Measurements from ENCODE around the gene TLE3. TPM values are rescaled to one million over a fixed set of nuclear protein-coding genes. Genes with fewer than 3 reads are reported as not detected.
A peak's percentile ranks its signal among the peaks of the same experiment; 100 is the strongest.

Gene TLE3
- polyA plus RNA-seq, 3 donors, result 12.8 to 117 (median 23.6) TPM

DNA sequence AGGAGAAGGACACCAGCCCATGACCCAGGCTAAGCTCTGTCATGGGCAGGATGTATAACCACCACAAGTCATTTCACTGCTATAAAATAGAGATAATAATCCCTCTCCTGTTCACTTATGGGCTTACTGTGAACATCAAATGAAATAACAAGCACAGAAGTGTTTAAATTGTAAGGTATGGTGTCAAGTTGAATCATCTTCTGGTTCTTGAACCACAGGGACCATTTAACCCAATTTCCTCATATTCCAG, 44.3 kb upstream of the TLE3 start:
- peaks cover 2 to 11% (median 5%) of the 10 kb centered on the region in 7 donors for H3K9me3 Mint-ChIP-seq
- DNase-seq, result no peak
- Histone ChIP-seq H3K4me3 (replicated peaks in 1 of 3; ENCODE audit: low read depth in 2 of 3, low read length in 3 of 3) (peak overlapping the region in 1 of 3 experiments; percentile 36), H3K9me3 (replicated peaks in 1 of 2; ENCODE audit: control insufficient read depth in 1 of 2, insufficient read depth in 1 of 2, low read length in 2 of 2) (peaks cover 0 to 3% of the 10 kb centered on the region in 2 donors), H3K36me3 (replicated peaks in 1 of 2; ENCODE audit: control insufficient read depth in 1 of 2, insufficient read depth in 2 of 2, low read length in 2 of 2) (no peaks in the 10 kb centered on the region), H3K9ac (ENCODE audit: insufficient read depth, low read length, poor library complexity, severe bottlenecking) (peak overlapping the region; percentile 41), H3K27me3 (ENCODE audit: control insufficient read depth in 2 of 2, insufficient read depth in 2 of 2, low read length in 2 of 2) (no peaks in the 10 kb centered on the region), H3K79me2 (ENCODE audit: insufficient read depth, low read length) (no peaks in the 10 kb centered on the region), H3K4me1 (ENCODE audit: control insufficient read depth in 1 of 2, insufficient read depth in 2 of 2, low read length in 2 of 2) (peaks cover 36 to 39% of the 10 kb centered on the region in 2 donors), H2AFZ (ENCODE audit: insufficient read depth, low read depth, low read length, poor library complexity, severe bottlenecking) (no peak overlapping the region), H3K27ac (ENCODE audit: low read depth in 1 of 2, low read length in 2 of 2) (peak overlapping the region; percentile 75 to 89), H3K4me2 (replicated peaks; ENCODE audit: extremely low read depth, low read length, poor library complexity, severe bottlenecking) (peak overlapping the region; percentile 70), H4K20me1 (ENCODE audit: insufficient read depth, low read length) (no peaks in the 10 kb centered on the region)
- peak overlapping the region; percentile 42 to 47 for H3K4me3 Mint-ChIP-seq
- H3K36me3 Mint-ChIP-seq, result peaks cover 4 to 16% of the 10 kb centered on the region in 2 donors
- peaks cover 19 to 30% (median 20%) of the 10 kb centered on the region in 3 donors for H3K27me3 Mint-ChIP-seq (ENCODE audit: low read depth in 3 of 3)
- peak overlapping the region; percentile 94 to 98 (median 97) for H3K27ac Mint-ChIP-seq
- TF ChIP-seq, protein P1, sequence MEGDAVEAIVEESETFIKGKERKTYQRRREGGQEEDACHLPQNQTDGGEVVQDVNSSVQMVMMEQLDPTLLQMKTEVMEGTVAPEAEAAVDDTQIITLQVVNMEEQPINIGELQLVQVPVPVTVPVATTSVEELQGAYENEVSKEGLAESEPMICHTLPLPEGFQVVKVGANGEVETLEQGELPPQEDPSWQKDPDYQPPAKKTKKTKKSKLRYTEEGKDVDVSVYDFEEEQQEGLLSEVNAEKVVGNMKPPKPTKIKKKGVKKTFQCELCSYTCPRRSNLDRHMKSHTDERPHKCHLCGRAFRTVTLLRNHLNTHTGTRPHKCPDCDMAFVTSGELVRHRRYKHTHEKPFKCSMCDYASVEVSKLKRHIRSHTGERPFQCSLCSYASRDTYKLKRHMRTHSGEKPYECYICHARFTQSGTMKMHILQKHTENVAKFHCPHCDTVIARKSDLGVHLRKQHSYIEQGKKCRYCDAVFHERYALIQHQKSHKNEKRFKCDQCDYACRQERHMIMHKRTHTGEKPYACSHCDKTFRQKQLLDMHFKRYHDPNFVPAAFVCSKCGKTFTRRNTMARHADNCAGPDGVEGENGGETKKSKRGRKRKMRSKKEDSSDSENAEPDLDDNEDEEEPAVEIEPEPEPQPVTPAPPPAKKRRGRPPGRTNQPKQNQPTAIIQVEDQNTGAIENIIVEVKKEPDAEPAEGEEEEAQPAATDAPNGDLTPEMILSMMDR (IDR thresholded peaks at IDR 0.05), result no peak
- intact Hi-C loops (cut with micrococcal nuclease), result loop anchor here (2.0 to 10.0 kb wide), 8 partner anchors 40 to 425 kb away; partner anchors contain the start of gene TLE3 (in 1 of the 2)
- peaks cover 46% of the 10 kb centered on the region for H3K4me1 Mint-ChIP-seq

DNA sequence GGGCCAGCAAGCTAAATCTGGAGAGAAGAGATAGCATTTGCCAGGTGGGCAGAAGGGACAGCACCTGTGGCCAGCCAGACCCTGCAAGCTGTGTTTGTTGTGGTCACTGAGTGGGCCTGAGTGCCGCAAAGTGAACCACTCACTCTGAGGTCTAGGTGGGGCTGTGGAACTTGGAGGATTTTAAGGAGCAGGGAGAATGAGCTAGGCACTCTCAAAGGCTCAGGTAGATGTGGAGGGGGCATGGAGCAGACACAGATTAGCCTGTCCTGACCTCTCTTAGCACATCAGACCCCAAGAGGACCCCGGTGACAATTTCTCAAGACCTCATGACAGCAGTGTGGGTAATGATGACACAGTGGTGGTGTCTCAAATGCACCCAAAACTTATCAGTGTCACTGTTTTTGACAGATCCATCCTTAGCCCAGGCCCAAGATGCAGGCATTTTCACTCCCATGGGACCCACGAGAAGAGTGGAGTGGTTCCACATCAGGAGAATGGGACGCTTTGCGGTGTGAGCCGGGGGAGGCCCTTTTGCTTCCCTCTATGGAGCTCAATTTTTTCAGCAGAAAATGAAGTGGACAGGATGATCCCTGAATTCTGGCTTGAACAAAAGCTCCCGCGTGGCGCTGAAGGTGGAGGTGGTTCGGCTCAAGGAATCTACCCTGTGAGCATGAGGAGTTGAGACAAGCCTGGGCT, 43.8 kb upstream of the TLE3 start:
- no peaks in the 10 kb centered on the region for H3K79me2 ChIP-seq (ENCODE audit: insufficient read depth, low read length)
- peaks cover 0 to 3% of the 10 kb centered on the region in 2 donors for H3K9me3 ChIP-seq (replicated peaks in 1 of 2; ENCODE audit: control insufficient read depth in 1 of 2, insufficient read depth in 1 of 2, low read length in 2 of 2)
- Mint-ChIP-seq H3K4me1 (peaks cover 49% of the 10 kb centered on the region), H3K9me3 (peaks cover 2 to 11% (median 5%) of the 10 kb centered on the region in 7 donors), H3K4me3 (peak overlapping the region; percentile 63 to 82), H3K36me3 (peaks cover 4 to 18% of the 10 kb centered on the region in 2 donors), H3K27ac (peak overlapping the region; percentile 94 to 98 (median 97)), H3K27me3 (ENCODE audit: low read depth in 3 of 3) (peaks cover 16 to 28% (median 20%) of the 10 kb centered on the region in 3 donors)
- TF ChIP-seq, protein P1 (IDR thresholded peaks at IDR 0.05), result no peak
- no peaks in the 10 kb centered on the region for H3K27me3 ChIP-seq (ENCODE audit: control insufficient read depth in 2 of 2, insufficient read depth in 2 of 2, low read length in 2 of 2)
- H3K4me3 ChIP-seq (replicated peaks in 1 of 3; ENCODE audit: low read depth in 2 of 3, low read length in 3 of 3), result peak overlapping the region in 1 of 3 experiments; percentile 36
- peak overlapping the region; percentile 75 to 89 for H3K27ac ChIP-seq (ENCODE audit: low read depth in 1 of 2, low read length in 2 of 2)
- peak overlapping the region; percentile 64 for H3K4me2 ChIP-seq (replicated peaks; ENCODE audit: extremely low read depth, low read length, poor library complexity, severe bottlenecking)
- H2AFZ ChIP-seq (ENCODE audit: insufficient read depth, low read depth, low read length, poor library complexity, severe bottlenecking), result no peak overlapping the region
- intact Hi-C loops (cut with micrococcal nuclease), result loop anchor here (2.0 to 10.0 kb wide), 9 partner anchors 41 to 424 kb away; partner anchors contain the start of gene TLE3 (in 1 of the 2)
- no peaks in the 10 kb centered on the region for H4K20me1 ChIP-seq (ENCODE audit: insufficient read depth, low read length)
- H3K9ac ChIP-seq (ENCODE audit: insufficient read depth, low read length, poor library complexity, severe bottlenecking), result peak overlapping the region; percentile 41
- H3K4me1 ChIP-seq (ENCODE audit: control insufficient read depth in 1 of 2, insufficient read depth in 2 of 2, low read length in 2 of 2), result peaks cover 36 to 39% of the 10 kb centered on the region in 2 donors
- peak; percentile 57 to 79 (median 76) for DNase-seq
- WGBS (ENCODE audit: insufficient coverage), result 0% methylated on average over 1 of the region's 10 CpGs
- H3K36me3 ChIP-seq (replicated peaks in 1 of 2; ENCODE audit: control insufficient read depth in 1 of 2, insufficient read depth in 2 of 2, low read length in 2 of 2), result no peaks in the 10 kb centered on the region
